ENCODE results near the gene HPF1.
"Not testable (repeated sequence)": the region's sequence is repeated elsewhere in the genome, so short reads cannot be mapped to it uniquely, and the experiment has no call there.

HPF1 gene

DNA sequence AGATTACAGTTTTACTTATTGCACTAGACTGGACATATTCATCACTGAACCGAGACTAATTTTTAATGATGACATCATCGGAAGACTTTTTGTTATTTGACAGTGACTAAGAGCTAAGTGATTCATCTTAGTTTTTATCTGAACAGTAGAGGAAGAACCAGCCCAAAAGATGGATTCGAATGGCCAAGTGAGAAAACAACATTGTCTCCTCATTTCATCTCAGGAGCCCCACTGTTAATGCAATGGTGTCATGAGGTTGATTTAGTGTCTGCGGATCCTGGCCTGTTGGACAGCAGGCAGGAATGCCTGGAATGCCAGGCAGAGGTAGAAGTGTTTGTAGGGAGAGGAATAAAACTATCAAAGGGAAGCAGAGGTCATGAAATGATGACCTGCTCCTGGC, 37.8 kb upstream of the HPF1 start:
- no peak overlapping the region for H3K4me3 ChIP-seq (ENCODE audit: low read depth, low read length)
- no peak for DNase-seq (ENCODE audit: low read depth)
- TF ChIP-seq MYC (IDR thresholded peaks at IDR 0.05; ENCODE audit: low read depth, low read length) (no peak), POLR2A (IDR thresholded peaks at IDR 0.05; ENCODE audit: extremely low read depth, insufficient read length) (no peak)
- TF ChIP-seq, protein P1, sequence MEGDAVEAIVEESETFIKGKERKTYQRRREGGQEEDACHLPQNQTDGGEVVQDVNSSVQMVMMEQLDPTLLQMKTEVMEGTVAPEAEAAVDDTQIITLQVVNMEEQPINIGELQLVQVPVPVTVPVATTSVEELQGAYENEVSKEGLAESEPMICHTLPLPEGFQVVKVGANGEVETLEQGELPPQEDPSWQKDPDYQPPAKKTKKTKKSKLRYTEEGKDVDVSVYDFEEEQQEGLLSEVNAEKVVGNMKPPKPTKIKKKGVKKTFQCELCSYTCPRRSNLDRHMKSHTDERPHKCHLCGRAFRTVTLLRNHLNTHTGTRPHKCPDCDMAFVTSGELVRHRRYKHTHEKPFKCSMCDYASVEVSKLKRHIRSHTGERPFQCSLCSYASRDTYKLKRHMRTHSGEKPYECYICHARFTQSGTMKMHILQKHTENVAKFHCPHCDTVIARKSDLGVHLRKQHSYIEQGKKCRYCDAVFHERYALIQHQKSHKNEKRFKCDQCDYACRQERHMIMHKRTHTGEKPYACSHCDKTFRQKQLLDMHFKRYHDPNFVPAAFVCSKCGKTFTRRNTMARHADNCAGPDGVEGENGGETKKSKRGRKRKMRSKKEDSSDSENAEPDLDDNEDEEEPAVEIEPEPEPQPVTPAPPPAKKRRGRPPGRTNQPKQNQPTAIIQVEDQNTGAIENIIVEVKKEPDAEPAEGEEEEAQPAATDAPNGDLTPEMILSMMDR (IDR thresholded peaks at IDR 0.05; ENCODE audit: low read depth, low read length), result no peak
- TF ChIP-seq, protein P2, sequence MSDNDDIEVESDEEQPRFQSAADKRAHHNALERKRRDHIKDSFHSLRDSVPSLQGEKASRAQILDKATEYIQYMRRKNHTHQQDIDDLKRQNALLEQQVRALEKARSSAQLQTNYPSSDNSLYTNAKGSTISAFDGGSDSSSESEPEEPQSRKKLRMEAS (IDR thresholded peaks at IDR 0.05; ENCODE audit: low read depth, low read length), result no peak

DNA sequence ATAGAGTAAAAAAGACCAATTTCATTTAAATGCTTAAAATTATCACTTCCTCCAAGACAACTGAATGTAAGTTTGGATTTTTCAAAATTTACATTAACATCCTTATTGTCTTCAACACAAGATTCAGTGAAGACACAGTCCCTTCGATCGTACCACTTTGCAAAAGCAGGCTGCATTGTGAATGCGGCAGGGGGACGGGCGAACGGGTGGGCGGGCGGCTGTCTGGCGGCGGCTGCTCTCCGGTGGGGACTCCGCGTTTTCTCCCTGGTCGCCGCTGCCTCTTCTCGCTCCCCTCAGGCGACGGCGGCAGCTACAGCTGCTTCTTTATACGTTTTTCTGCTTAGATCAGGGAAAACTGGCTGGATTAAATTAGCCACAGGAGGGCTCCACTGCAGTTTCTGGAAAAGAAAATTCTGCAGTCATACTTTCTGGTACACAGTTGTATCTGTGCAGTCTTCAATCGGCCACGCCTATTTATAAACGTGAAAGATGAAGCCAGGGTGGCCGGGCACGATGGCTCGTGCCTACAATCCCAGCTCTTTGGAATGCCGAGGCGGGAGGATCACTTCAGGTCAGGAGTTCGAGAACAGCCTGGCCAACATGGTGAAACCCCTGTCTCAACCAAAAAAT, 33.9 kb upstream of the HPF1 start:
- TF ChIP-seq, protein P1 (IDR thresholded peaks at IDR 0.05; ENCODE audit: low read depth, low read length), result peak; percentile 28
- TF ChIP-seq, protein P2 (IDR thresholded peaks at IDR 0.05; ENCODE audit: low read depth, low read length), result no peak
- H3K4me3 ChIP-seq (ENCODE audit: low read depth, low read length), result no peak overlapping the region
- peak; percentile 52 for DNase-seq (ENCODE audit: low read depth)

DNA sequence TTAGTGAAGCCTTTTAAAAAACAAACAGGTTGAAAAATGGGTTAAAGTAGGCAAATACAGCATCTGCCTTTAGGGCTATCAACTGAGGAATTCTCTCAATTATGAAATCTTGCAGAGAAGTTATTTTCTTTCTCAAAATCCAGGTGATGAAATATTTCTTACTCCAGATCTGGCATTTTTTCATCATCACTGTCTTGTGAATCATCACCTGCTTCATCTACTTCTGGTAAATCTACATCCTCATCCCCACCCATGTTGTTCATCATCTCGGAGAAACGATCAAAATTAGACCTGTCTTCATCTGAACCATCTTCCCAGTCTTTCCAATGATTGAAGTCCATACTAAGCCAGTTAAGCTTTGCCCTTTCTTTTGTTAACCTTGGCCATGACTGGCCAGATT, 33.3 kb upstream of the HPF1 start:
- no peak for DNase-seq (ENCODE audit: low read depth)
- TF ChIP-seq, protein P1 (IDR thresholded peaks at IDR 0.05; ENCODE audit: low read depth, low read length), result no peak
- TF ChIP-seq POLR2A (IDR thresholded peaks at IDR 0.05; ENCODE audit: extremely low read depth, insufficient read length) (no peak), MYC (IDR thresholded peaks at IDR 0.05; ENCODE audit: low read depth, low read length) (no peak)
- TF ChIP-seq, protein P2 (IDR thresholded peaks at IDR 0.05; ENCODE audit: low read depth, low read length), result no peak
- no peak overlapping the region for H3K4me3 ChIP-seq (ENCODE audit: low read depth, low read length)

DNA sequence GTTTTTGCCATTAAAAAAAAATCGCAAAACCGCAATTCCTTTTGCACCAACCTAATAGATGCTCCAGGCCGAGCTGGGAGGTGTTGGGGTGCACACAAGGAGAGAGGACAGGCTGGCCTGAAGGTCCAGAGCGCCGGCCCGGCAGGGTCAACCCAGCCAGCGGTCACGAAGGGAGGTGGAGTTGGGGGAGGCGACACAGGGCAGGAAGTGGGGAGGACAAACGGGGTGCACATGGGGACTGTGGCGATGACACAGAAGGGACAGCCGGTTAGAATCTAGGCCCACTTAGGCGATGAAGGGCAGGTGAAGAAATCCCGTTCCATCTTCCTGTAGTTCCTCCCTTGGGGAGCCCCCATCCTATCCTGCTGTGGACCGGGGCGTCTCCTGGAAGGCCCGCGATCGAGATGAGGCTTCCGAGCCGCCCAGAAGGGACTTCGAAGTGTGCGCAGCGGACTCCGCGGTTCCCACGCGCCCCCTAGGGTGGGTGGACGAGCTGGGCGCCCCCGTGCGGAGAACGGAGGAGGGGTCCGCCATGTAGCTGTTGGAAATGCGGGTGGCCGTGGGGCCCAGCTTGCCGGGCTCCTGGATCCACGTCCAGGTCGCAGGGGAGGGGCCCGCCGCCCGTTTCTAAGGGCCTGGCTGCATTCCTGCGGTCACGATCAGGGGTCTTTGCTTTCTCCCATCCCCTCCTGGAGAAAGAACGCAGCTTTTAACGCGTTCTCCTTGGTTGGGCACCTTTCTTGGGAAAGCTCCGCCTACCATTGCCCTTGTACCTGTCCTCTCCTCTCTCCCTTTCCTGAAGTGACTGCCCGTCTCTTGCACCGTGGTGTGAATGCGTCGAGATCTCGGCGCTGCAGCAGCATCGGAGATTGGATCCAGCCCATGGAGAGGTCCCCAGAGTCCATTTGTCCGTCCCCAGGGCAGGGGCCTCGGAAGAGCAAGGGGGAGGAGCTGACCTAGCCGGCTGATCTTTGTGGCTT, 17.0 kb upstream of the HPF1 start:
- DNase-seq (ENCODE audit: low read depth), result no peak
- TF ChIP-seq, protein P1 (IDR thresholded peaks at IDR 0.05; ENCODE audit: low read depth, low read length), result no peak
- TF ChIP-seq POLR2A (IDR thresholded peaks at IDR 0.05; ENCODE audit: extremely low read depth, insufficient read length) (no peak), MYC (IDR thresholded peaks at IDR 0.05; ENCODE audit: low read depth, low read length) (no peak)
- TF ChIP-seq, protein P2 (IDR thresholded peaks at IDR 0.05; ENCODE audit: low read depth, low read length), result no peak
- no peak overlapping the region for H3K4me3 ChIP-seq (ENCODE audit: low read depth, low read length)

DNA sequence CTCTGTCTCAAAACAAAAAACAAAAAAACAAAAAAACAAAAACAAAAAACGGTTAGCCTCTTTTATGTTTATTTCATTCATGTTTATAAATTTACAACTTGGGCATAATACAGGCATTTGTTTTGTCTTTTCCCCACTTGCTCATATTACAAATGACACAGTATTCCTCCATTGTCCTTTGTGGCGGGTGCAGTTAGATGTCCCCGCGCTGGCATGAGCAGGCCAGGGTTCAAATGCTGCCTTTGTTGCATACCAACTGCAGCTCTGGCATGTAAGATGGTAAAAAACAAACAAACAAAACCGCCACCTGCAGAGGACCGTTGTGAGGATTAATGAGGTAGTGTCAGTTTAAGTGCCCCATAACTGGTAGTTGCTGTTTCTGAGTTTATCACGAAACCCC, 16.1 kb upstream of the HPF1 start:
- TF ChIP-seq, protein P1 (IDR thresholded peaks at IDR 0.05; ENCODE audit: low read depth, low read length), result no peak
- TF ChIP-seq MYC (IDR thresholded peaks at IDR 0.05; ENCODE audit: low read depth, low read length) (no peak), POLR2A (IDR thresholded peaks at IDR 0.05; ENCODE audit: extremely low read depth, insufficient read length) (no peak)
- TF ChIP-seq, protein P2 (IDR thresholded peaks at IDR 0.05; ENCODE audit: low read depth, low read length), result no peak
- no peak for DNase-seq (ENCODE audit: low read depth)

DNA sequence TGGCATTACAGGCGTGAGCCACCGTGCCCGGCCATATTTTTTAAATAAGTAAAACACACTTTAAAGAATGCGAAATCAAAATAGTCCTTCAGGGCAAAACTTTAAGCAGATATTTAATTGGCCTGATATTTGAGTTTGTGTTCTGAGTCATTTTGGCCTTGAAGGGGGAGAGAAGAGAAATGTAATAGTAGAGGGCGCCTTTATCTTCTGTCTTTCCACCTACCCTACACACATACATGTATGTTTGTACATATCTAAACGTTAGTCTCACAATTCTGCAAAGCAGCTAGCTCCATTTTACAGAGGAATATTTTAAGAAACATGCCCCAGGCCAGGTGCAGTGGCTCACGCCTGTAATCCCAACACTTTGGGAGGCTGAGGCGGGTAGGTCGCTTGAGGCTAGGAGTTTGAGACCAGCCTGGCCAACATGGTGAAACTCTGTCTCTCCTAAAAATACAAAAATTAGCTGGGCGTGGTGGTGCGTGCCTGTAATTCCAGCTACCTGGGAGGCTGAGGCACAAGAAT, 13.9 kb upstream of the HPF1 start:
- not testable (repeated sequence) for H3K4me3 ChIP-seq (ENCODE audit: low read depth, low read length); DNase-seq (ENCODE audit: low read depth)

More for the DNA sequence above, 16.1 kb upstream of the HPF1 start:
- H3K4me3 ChIP-seq (ENCODE audit: low read depth, low read length), result no peak overlapping the region

Data from NB4 (cell line).